GM19025 (cell line): ENCODE results near the gene TMC6.

Source experiments
- ATAC-seq: cut with Tn5 transposase; IDR thresholded peaks from one replicate; pipeline ENCODE4 v1.9.1; 2021; ENCODE audit warnings: mild to moderate bottlenecking, low read depth, moderate library complexity; ENCODE audit not compliant: unreplicated experiment

Gene TMC6

DNA sequence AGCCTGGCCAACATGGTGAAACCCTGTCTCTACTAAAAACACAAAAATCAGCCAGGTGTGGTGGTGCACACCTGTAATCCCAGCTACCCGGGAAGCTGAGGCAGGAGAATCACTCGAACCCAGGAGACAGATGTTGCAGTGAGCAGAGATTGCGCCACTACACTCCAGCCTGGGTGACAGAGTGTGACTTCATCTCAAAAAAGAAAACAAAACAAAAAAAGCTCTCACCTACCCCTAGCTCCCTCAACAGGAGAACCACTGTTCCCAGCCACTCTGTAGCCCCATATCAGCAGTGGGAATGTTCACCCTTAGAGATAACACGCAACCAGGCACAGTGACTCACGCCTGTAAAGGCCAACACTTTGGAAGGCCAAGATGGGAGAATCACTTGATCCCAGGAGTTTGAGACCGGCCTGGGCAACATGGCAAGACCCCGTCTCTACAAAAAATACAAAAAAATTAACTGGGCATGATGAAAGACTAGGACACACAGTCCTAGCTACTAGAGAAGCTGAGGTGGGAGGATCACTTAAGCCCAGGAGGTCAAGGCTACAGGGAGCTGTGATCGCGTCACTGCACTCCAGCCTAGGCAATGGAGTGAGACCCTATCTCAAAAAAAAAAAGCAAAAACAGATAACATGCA, 7.4 kb upstream of the TMC6 start:
- no peak for ATAC-seq

- ATAC-seq = no peak
Observed at GRCh38 chr17:78134899-78135385, 6.4 kb upstream of the TMC6 start.

DNA sequence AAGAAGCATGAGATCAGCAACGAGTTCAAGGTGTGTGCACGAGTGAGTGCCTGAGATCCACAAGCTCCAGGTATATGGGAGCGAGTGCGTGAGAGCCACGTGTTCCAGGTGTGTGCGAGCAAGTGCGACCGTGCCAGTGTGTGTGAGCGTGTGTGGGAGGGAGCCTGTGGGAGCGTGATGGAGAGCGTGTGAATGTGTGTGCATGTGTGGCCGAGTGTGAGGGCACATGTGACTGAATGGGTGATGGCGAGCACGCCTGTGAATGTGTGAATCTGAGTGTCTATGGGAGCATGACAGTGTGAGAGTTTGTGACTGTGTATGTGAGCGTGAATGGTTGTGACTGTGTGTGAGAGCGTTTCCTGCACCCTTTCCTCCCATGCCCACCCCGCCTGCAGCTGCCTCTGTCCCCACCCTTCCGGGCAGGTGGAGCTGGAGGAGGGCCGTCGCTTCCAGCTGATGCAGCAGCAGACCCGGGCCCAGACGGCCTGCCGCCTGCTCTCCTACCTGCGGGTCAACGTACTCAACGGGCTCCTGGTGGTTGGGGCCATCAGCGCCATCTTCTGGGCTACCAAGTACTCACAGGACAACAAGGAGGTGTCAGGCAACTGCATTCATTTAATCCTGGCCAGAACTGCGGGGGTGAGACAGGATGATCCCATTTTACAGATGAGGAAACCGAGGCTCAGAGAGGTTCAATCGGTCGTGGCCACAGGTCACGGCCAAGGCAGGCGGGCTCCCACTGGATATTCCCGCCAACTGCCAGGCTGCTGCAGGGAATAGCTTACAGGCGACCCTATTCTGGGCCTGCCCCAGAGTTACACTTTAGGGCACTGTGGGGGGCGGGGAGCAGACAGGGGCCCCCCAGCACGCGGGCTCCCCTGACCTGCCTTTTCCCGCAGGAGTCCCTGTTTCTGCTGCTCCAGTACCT, 5.7 kb upstream of the TMC6 start:
- ATAC-seq = no peak

- ATAC-seq = no peak
Observed at GRCh38 chr17:78133179-78133951, 4.8 kb upstream of the TMC6 start.

- no peak for ATAC-seq
Observed at GRCh38 chr17:78132767-78133178, 4.2 kb upstream of the TMC6 start.

GRCh38 chr17:78132084-78132676, 3.6 kb upstream of the TMC6 start:
- no peak for ATAC-seq

DNA sequence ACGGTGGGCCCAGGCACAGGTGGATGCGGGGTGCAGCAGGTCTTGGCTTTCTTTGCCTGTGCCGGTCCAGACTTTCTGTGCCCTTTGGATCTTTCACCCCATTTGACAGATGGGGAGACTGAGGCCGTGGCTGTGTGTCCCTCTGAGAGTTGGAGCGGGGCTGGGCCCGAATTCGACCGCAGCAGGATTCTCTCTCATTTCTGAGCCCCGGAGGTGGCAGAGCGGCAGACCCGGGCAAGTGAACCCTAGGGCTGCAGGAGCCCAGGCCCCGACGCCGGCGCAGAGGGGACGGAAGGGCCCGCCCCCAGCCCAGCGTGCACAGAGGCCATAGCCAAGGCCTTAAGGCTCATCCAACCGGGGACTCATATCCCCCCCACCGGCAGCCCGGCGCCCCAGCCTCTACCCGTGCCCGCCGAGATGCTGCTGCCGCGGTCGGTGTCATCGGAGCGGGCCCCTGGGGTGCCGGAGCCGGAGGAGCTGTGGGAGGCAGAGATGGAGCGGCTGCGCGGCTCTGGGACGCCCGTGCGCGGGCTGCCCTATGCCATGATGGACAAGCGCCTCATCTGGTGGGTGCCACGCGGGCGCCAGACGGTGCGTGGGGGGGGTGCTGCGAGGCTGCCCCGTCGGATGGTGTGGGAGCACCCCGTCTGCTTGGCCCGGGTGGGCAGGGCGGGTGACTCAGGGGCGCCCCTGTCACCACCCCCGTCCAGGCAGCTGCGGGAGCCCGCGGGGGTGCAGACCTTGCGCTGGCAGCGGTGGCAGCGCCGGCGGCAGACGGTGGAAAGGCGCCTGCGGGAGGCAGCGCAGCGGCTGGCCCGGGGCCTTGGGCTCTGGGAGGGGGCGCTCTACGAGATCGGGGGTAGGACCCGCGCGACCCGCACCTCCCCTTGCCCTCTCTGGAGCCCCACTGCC, 2.9 kb upstream of the TMC6 start:
- no peak for ATAC-seq

GRCh38 chr17:78130437-78131101, 2.0 kb upstream of the TMC6 start, which contains the start of gene TMC8:
Gene TMC8 (plus strand): TSS chr17:78130771. CDS start chr17:78131589, 818 bp downstream.
- no peak for ATAC-seq

GRCh38 chr17:78130090-78130436, 1.5 kb upstream of the TMC6 start:
- ATAC-seq = no peak

- no peak for ATAC-seq
Observed at GRCh38 chr17:78129351-78130089, 965 bp upstream of the TMC6 start.

GRCh38 chr17:78127888-78128550, 536 bp downstream of the TMC6 start:
- no peak for ATAC-seq

DNA sequence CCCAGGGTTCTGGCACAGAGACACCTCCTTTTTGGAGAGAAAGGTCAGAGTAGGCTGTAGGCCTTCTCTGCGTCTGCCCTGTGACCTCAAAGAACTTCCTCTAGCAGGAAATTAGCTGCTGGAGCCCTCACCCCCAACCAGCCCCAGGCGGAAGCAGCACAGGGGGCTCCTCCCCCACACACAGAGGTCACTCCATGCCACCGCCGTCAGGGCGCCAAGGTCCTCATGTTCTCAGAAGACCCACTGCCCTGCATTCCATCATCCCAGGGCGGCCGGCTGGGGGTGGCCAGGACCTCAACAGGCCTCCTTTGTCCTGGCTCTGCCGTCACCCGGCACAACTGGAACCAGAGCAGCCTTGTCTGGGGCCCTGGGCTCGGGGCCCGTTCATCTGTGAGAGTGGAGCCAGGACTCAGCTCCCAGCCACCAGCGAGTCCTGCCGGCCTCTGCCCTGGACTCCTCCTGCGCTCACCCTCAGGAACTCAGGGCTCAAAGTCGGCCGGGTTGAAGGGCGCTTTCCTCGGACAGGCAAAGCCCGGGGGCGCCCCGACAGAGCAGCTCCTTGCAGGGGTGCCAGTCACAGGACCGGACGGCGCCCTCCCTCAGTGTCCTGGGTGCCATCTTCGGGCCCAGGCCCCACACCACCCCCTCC, 1.2 kb downstream of the TMC6 start:
- ATAC-seq = no peak

GRCh38 chr17:78126895-78127238, 1.7 kb downstream of the TMC6 start:
- no peak for ATAC-seq

DNA sequence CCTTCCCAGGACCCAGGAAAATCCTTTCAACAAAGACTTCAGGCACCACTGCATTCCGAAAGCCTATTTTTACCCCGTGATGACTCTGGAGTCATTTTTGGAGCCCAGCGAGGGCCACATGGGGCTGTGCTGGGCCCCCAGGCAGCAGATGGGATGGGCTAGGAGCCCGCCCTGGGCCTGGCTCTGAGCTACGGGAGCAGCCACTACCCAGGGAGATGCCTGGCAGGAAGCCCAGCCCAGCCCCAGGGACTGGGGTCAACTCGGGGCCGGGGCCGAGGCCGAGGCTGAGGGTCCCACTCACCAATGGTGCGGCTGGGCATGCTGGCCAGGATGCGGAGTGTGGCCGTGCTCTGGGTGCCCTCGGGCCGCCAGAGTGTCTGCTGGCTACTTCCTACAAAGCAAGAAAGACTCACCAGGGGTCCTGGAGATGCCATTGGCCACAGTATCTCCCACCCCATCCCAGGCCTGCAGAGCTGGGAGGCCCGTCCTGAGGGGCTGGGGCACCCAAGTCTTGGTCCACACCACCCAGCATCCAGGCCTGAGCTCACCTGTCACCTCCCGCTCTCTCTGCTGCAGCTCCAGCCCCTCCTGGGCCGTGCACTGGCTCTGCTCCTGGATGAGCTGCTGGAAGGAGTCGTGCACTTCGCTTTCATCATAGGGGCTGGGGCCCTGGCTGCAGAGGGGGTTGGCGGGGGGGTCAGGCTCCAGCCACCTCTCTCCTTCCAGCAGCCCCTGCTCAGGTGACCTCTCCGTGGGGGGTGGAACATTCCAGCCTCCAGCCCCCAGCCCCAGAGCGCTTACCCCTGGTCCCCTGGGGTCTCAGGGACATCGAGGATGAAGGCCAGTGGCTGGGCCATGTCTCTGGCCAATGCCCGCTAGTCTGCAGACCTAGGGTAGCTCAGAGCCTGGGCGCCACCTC, 2.3 kb downstream of the TMC6 start:
- ATAC-seq = no peak

DNA sequence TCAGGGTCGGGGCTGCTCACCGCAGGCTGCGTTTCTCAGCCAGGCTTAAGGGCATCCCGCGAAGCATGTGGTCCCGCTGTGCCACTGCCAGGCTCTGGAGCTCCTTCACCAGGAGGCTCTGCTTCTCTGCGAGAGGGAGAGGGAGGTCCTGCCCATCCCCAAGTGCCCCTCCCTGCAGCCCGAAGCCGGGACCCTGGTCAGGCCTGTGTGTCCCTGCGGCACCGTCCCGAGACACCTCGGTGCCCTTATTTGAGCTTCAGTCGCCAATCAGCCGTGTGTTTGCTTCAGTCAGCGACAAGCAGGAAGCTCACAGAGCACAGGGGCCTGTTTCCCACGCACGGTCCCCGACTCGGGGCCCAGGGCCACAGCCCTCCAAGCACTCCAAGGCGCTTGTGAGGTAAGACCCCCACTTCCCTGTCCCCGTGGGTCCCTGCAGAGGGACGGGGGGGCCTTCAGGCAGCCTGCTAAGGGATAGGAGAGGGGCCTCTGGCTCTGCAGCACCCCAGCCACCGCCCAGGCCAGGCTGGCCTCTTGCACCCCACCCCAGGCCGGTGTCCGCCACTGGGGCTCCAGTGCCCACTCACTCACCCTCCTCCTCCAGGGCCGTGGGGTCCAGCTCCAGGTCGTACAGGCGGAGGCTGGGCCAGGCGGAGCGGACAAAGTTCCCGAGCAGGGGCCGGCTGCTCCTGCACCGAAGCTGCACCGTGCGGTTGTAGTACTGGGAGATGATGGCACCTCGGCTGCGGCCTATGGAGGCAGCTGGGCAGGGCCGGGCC, 3.2 kb downstream of the TMC6 start:
- ATAC-seq = no peak

DNA sequence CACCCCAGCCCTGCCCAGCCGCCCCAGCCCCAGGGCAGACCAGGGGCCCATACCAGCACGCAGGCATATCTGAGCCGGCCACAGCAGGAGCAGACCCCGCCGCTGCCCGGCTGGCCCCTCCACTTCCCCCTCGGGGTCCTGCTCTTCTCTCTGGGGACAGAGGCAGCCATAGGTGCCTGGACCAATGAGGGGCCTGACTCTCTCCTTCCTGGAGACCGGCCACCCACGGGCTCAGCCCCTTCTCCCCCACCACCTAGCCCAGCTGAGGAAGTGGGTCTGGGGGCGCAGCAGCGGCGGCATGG, 3.8 kb downstream of the TMC6 start:
- ATAC-seq = no peak
